Measurements from ENCODE around the gene EPS15.
"Not testable (repeated sequence)": the region's sequence is repeated elsewhere in the genome, so short reads cannot be mapped to it uniquely, and the experiment has no call there.

Gene EPS15

GRCh38 chr1:51519048-51519864 lies at the start of gene EPS15:
TSS of gene EPS15 (minus strand) at chr1:51519266. CDS start at chr1:51519231, 35 bp downstream.
- DNase-seq (ENCODE audit: low read depth in 2 of 2) = peak; percentile 87 to 91

GRCh38 chr1:51568231-51568935 lies 49.3 kb upstream of the EPS15 start:
- no peak for DNase-seq (ENCODE audit: low read depth in 2 of 2)

GRCh38 chr1:51567653-51568052 lies 48.6 kb upstream of the EPS15 start:
- no peak for DNase-seq (ENCODE audit: low read depth in 2 of 2)

- no peak for DNase-seq (ENCODE audit: low read depth in 2 of 2)
These were observed 47.2 kb upstream of the EPS15 start for GRCh38 chr1:51566260-51566659.

GRCh38 chr1:51565009-51565408 lies 45.9 kb upstream of the EPS15 start:
- DNase-seq (ENCODE audit: low read depth in 2 of 2) = no peak

DNA sequence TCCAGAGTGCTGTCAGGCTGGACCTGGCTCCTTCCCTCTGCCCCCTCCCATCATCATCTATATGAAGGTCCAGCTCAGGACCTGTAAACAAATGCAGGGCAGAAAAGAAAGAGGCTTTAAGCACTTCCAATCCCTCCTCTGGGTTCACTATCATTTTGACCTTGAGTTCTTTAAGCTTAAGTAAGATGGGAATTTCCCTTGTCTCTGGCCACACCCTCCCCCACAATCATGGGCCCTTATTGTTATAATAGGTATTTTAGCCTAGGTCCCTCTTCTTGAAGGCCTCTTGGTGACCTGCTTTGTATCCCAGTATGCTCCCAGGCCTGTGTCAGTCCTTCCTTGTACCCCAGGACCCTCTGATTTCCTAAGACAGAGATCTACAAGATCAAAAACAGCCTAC lies 45.1 kb upstream of the EPS15 start:
- no peak for DNase-seq (ENCODE audit: low read depth in 2 of 2)

DNA sequence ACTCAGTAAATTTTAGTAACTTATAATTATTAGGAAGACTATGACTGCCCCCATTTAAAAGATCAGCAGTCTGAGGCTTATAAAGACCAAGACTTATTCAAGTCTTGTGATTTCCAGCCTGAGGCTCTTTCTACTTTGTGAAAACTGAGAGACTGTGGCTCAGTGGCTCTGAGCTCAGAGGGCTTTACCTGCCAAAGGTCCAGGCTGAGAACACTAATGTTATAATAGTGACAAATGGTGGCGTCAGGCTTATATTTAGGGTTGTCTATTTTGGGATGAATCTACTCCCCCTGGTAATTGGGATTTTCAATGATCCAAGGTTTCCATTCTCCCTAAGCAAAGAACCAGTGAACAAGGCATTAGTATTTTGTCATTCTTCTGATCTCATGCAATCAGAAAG lies 42.6 kb upstream of the EPS15 start:
- DNase-seq (ENCODE audit: low read depth in 2 of 2) = no peak

DNA sequence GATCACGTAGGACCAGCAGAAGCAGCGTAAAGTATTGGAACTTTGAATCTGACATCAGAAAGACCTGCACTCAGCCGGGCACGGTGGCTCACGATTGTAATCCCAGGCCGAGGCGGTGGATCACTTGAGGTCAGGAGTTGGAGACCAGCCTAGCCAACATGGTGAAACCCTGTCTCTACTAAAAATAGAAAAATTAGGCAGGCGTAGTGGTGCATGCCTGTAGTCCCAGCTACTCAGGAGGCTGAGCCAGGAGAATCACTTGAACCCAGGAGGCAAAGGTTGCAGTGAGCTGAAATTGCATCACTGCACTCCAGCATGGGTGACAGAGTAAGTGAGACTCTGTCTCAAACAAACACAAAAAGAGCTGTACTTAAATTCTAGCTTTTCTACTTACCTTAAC lies 41.8 kb upstream of the EPS15 start:
- DNase-seq (ENCODE audit: low read depth in 2 of 2) = not testable (repeated sequence)

- no peak for DNase-seq (ENCODE audit: low read depth in 2 of 2)
These were observed 41.0 kb upstream of the EPS15 start for GRCh38 chr1:51560034-51560433.

DNA sequence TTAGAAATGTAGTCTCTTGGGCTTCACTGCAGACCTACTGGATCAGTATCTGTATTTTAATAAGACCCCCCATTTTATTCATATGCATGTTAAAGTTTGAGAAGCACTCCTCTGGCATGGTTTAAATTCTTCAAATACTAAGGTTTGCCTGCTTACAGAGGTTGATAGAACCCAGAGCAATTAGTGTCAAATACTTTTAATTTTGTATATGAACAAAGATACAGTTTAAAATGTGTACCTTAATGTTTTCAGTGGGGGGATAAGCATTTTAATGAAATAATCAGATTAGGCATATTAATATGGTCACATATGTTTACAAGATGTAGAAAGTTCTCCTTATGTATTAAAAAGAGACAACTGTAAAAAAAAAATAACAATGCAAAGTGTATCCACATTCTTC lies 40.4 kb upstream of the EPS15 start:
- no peak for DNase-seq (ENCODE audit: low read depth in 2 of 2)

DNA sequence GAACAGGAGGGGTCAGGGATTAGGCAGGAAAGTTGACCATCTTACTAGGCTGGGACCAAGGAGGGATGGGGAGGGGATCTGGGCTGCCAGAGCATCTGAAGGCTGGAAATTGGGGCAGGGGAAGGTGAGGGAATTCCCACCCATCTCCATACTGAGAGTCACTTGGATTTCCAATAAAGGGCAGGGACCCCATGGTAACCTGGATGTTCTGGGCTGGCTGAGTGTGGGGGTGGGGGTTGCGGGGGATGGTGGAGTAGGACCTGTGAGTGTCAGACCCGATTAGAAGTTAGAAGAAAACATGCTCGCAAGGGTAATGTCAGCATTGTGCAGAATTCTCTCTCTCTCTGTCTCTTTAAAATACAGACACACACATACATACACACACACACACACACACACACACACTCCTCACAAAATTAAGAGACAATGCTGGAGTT lies 40.0 kb upstream of the EPS15 start:
- DNase-seq (ENCODE audit: low read depth in 2 of 2) = no peak

GRCh38 chr1:51558375-51558924 lies 39.4 kb upstream of the EPS15 start:
- peak in 1 of 2 donors; percentile 28 for DNase-seq (ENCODE audit: low read depth in 2 of 2)

DNA sequence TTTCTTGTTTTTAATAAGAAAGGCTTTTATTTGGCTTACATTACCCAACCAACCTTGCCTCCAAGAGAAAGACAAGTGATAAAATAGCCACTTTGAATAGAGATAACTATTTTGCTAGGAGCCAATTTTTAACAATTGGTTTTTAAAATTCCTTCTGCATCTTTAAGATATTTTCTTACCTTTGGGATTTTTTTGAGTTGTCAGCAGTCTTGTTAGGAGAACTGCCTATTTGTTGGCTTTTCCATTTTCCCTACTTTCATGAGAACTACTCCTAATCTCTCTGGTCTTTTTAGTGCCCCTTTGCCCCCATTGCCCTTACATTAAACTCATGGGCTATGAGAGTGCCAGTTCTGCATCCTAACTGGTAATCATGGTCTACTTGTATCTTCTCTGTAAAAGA lies 38.1 kb upstream of the EPS15 start:
- no peak for DNase-seq (ENCODE audit: low read depth in 2 of 2)

DNA sequence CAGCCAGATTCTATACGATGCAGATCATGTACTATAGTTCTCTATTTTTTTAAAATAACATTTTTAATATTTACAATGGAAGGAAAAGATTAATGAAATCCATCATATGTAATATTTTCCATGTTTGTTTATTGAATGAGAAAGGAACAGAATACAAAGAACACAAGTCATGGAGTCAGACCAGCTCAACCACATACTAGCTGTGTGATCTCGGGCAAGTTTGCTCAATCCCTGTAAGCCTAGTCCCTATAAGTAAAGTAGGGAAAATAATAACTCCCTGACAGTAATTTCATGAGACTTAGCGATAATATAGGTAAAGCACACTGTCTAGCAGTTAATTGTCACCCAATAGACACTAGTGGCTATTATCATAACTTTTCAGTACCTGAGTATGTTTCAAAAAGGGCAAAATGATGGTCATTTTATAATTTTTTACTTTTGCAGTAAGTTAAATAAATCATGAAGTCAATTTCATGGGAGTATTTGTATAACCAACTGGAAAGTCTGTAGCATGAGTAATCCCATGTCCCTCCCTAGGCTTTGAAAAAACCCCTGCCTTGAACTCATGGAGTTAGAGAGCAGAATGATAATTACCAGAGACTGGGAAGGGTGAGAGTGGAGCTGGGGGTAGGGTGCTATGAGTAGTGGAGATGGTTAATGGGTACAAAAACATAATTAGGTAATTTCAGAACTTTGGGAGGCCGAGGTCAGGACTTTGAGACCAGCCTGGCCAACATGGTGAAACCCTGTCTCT lies 37.0 kb upstream of the EPS15 start:
- DNase-seq (ENCODE audit: low read depth in 2 of 2) = no peak

DNA sequence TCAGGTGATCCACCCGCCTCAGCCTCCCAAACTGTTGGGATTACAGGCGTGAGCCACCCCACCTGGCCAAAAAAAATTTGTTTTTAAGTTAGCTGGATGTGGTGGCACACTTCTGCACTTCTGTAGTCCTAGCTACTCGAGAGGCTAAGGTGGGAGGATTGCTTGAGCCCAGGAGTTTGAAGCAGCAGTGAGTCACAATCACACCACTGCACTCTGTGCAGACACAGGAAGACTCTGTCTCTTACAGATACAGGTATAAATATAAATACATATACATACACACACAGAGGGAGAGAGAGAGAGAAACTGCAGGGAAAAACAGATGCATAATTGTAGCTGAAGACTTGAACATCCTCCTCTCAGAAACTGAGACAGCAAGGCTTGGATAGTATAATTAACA lies 34.8 kb upstream of the EPS15 start:
- DNase-seq (ENCODE audit: low read depth in 2 of 2) = no peak

DNA sequence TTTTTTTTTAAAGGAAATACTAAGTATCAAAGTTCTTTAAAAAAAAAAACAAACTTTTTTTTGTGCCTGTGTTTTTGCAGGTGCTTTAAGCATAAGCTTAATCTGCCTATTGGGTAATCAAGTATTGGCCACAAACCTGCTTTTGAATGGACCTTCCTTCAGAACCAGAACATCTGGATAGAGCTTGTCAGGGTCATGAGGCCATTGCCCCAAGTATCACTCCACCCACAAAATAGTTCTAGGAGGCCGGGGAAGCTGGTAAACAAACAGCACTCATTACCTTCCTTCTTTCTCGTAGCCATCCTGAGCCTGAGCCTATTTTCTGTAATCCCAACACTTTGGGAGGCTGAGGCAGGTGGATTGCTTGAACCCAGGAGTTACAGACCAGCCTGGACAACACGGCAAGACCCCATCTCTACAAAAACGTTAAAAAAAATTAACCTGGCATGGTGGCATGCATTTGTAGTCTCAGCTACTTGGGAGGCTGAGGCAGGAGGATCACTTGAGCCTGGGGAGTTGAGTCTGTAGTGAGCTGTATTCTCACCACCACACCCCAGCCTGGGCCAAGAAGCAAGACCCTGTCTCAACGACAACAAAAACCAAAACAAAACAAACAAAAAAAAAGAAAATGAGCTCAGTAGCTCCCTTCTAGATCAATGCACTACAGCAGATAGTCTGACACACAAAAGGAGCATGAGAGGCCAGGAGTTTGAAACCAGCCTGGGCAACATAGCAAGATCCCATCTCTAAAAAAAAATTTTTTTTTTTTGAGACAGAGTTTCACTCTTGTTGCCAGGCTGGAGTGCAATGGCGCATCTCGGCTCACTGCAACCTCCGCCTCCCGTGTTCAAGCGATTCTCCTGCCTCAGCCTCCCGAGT lies 34.1 kb upstream of the EPS15 start:
- no peak for DNase-seq (ENCODE audit: low read depth in 2 of 2)

GRCh38 chr1:51551848-51552296 lies 32.8 kb upstream of the EPS15 start:
- no peak for DNase-seq (ENCODE audit: low read depth in 2 of 2)

GRCh38 chr1:51551081-51551480 lies 32.0 kb upstream of the EPS15 start:
- DNase-seq (ENCODE audit: low read depth in 2 of 2) = no peak

- no peak for DNase-seq (ENCODE audit: low read depth in 2 of 2)
These were observed 30.8 kb upstream of the EPS15 start for GRCh38 chr1:51549901-51550300.

GRCh38 chr1:51549016-51549619 lies 30.1 kb upstream of the EPS15 start:
- no peak for DNase-seq (ENCODE audit: low read depth in 2 of 2)

- DNase-seq (ENCODE audit: low read depth in 2 of 2) = no peak
These were observed 24.8 kb upstream of the EPS15 start for GRCh38 chr1:51543858-51544257.
